Hindlimb muscle (tissue), 1 donor: Measurements from ENCODE around the gene DGKG. TPM values are rescaled to one million over a fixed set of nuclear protein-coding genes. Genes with fewer than 3 reads are reported as not detected.

ENCODE experiments used
- DNase-seq: peaks from one replicate; pipeline ENCODE4 v3.0.0-alpha.2; 2013
- polyA plus RNA-seq: library from polyadenylated mRNA; unstranded; fragments of 120-200 nt; gene quantifications from one replicate; pipeline ENCODE4 v1.2.1, GENCODE V29; 2013; ENCODE audit not compliant: insufficient read length

DGKG gene
- polyA plus RNA-seq, 1 donor: 0.89 TPM

GRCh38 chr3:186318135-186318534 lies 43.9 kb downstream of the DGKG start:
- DNase-seq: no peak

GRCh38 chr3:186317478-186317877 lies 44.6 kb downstream of the DGKG start:
- no peak for DNase-seq

- no peak for DNase-seq
Observed at GRCh38 chr3:186316666-186317260, 45.3 kb downstream of the DGKG start.

GRCh38 chr3:186315581-186316354 lies 46.3 kb downstream of the DGKG start:
- no peak for DNase-seq

GRCh38 chr3:186314896-186315295 lies 47.1 kb downstream of the DGKG start:
- DNase-seq: no peak

- no peak for DNase-seq
Observed at GRCh38 chr3:186311441-186311840, 50.6 kb downstream of the DGKG start.

GRCh38 chr3:186308549-186308948 lies 53.5 kb downstream of the DGKG start:
- no peak for DNase-seq

- peak; percentile 57 for DNase-seq
Observed at GRCh38 chr3:186307594-186308221, 54.3 kb downstream of the DGKG start.

GRCh38 chr3:186305286-186305685 lies 56.7 kb downstream of the DGKG start:
- no peak for DNase-seq

GRCh38 chr3:186303965-186304364 lies 58.1 kb downstream of the DGKG start:
- no peak for DNase-seq

GRCh38 chr3:186299327-186299726 lies 62.7 kb downstream of the DGKG start:
- DNase-seq: no peak

- no peak for DNase-seq
Observed at GRCh38 chr3:186298876-186299275, 63.2 kb downstream of the DGKG start.

GRCh38 chr3:186290796-186291195 lies 71.2 kb downstream of the DGKG start:
- no peak for DNase-seq

GRCh38 chr3:186287711-186288110 lies 74.3 kb downstream of the DGKG start:
- DNase-seq: no peak

- no peak for DNase-seq
Observed at GRCh38 chr3:186286114-186286513, 75.9 kb downstream of the DGKG start.

GRCh38 chr3:186284661-186285060 lies 77.4 kb downstream of the DGKG start:
- no peak for DNase-seq

GRCh38 chr3:186284349-186284652 lies 77.7 kb downstream of the DGKG start:
- no peak for DNase-seq

- no peak for DNase-seq
Observed at GRCh38 chr3:186283651-186284348, 78.2 kb downstream of the DGKG start.

- DNase-seq: no peak
Observed at GRCh38 chr3:186283096-186283495, 78.9 kb downstream of the DGKG start.

GRCh38 chr3:186281176-186281575 lies 80.9 kb downstream of the DGKG start:
- DNase-seq: no peak

- no peak for DNase-seq
Observed at GRCh38 chr3:186280737-186281136, 81.3 kb downstream of the DGKG start.

GRCh38 chr3:186277268-186277909 lies 84.6 kb downstream of the DGKG start:
- DNase-seq: peak; percentile 69

GRCh38 chr3:186275436-186275835 lies 86.6 kb downstream of the DGKG start:
- no peak for DNase-seq
